Brain microvascular endothelial cell (primary cell): ENCODE data around the gene SSPN.

Experiments used
- DNase-seq: peaks from one replicate; pipeline ENCODE4 v3.0.0-alpha.2; 2020
- H3K27ac ChIP-seq: fragments of 250-450 bp; sonication (Bioruptor Pico); 2 replicates; pipeline ENCODE4 v1.5.1; 2020; ENCODE audit warnings: mild to moderate bottlenecking, moderate library complexity
- H3K27me3 ChIP-seq: fragments of 250-450 bp; sonication (Bioruptor Pico); replicated peaks from 2 replicates; pipeline ENCODE4 v1.5.1; 2020; ENCODE audit warnings: mild to moderate bottlenecking
- H3K36me3 ChIP-seq: fragments of 250-450 bp; sonication (Bioruptor Pico); replicated peaks from 2 replicates; pipeline ENCODE4 v1.5.1; 2020; ENCODE audit warnings: mild to moderate bottlenecking
- H3K4me3 ChIP-seq: 2 replicates; pipeline ENCODE4 v1.5.1; 2011; ENCODE audit warnings: low read depth, mild to moderate bottlenecking, control low read depth, low read length, moderate library complexity
- CTCF ChIP-seq: IDR thresholded peaks from 2 replicates; pipeline ENCODE4 v1.5.1; 2011; ENCODE audit warnings: low read depth, mild to moderate bottlenecking, moderate library complexity, low read length, control low read depth, inconsistent platforms; ENCODE audit errors: missing control alignments
- in situ Hi-C: cut with HindIII; loops from 2 replicates; pipeline ENCODE4 v1.10.0; 2017; ENCODE audit warnings: low sequenced_read_pairs, low pct_ligation_motif_present

SSPN gene

DNA sequence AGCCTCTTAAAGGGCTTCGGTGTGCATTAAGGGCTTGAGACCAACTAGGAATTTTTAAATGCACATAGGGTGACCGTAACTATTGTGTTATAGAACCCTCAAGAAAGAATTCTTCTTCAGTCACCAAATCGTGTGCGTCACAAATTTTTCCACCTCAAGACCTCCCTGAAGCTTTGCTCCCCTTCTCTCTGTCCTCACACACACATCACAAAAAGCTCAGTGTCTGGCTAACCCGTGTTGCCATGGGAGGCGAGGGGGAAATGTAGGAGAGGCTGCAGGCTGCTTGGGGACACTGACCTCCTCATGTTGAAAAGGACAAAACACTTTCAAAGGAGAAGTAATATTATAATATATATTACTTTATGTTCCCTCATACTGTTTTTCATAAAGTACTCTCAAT is 10.6 kb downstream of the SSPN start:
- no peak for DNase-seq
- Histone ChIP-seq H3K27ac (no peak overlapping the region), H3K4me3 (no peak overlapping the region), H3K27me3 (no peaks in the 10 kb centered on the region), H3K36me3 (no peaks in the 10 kb centered on the region)
- in situ Hi-C loops, result no loop called here
- TF ChIP-seq CTCF, result no peak

GRCh38 chr12:26211331-26211730 is 16.0 kb downstream of the SSPN start:
- TF ChIP-seq CTCF, result no peak
- DNase-seq, result no peak
- Histone ChIP-seq H3K4me3 (no peak overlapping the region), H3K36me3 (no peaks in the 10 kb centered on the region), H3K27ac (no peak overlapping the region), H3K27me3 (no peaks in the 10 kb centered on the region)
- in situ Hi-C loops, result no loop called here

GRCh38 chr12:26212396-26212795 is 17.0 kb downstream of the SSPN start:
- in situ Hi-C loops, result no loop called here
- H3K36me3 ChIP-seq, result no peaks in the 10 kb centered on the region
- no peak for TF ChIP-seq CTCF
- no peak for DNase-seq
- H3K27me3 ChIP-seq, result no peaks in the 10 kb centered on the region
- H3K27ac ChIP-seq, result no peak overlapping the region
- H3K4me3 ChIP-seq, result no peak overlapping the region

- H3K27ac ChIP-seq, result no peak overlapping the region
- no peaks in the 10 kb centered on the region for H3K27me3 ChIP-seq
- no peak for DNase-seq
- H3K4me3 ChIP-seq, result no peak overlapping the region
- in situ Hi-C loops, result no loop called here
- no peaks in the 10 kb centered on the region for H3K36me3 ChIP-seq
- TF ChIP-seq CTCF, result no peak
Observed at GRCh38 chr12:26212988-26213387, 17.6 kb downstream of the SSPN start.

GRCh38 chr12:26214121-26214520 is 18.7 kb downstream of the SSPN start:
- no peaks in the 10 kb centered on the region for H3K36me3 ChIP-seq
- in situ Hi-C loops, result no loop called here
- H3K27me3 ChIP-seq, result no peaks in the 10 kb centered on the region
- no peak for DNase-seq
- H3K4me3 ChIP-seq, result no peak overlapping the region
- no peak overlapping the region for H3K27ac ChIP-seq
- no peak for TF ChIP-seq CTCF

GRCh38 chr12:26219736-26220135 is 24.4 kb downstream of the SSPN start:
- Histone ChIP-seq H3K27me3 (no peaks in the 10 kb centered on the region), H3K36me3 (no peaks in the 10 kb centered on the region), H3K27ac (no peak overlapping the region), H3K4me3 (no peak overlapping the region)
- in situ Hi-C loops, result no loop called here
- no peak for DNase-seq
- TF ChIP-seq CTCF, result no peak
